HG02970 (cell line): ENCODE measurements around the gene POLR2M.

Experiments used
- ATAC-seq: cut with Tn5 transposase; IDR thresholded peaks from one replicate; pipeline ENCODE4 v1.9.1; 2021; ENCODE audit warnings: mild to moderate bottlenecking, moderate library complexity, moderate number of reproducible peaks; ENCODE audit not compliant: unreplicated experiment, low FRiP score

The POLR2M gene

GRCh38 chr15:57735431-57735830 lies 28.9 kb downstream of the POLR2M start:
- no peak for ATAC-seq

GRCh38 chr15:57735891-57736290 lies 29.4 kb downstream of the POLR2M start:
- ATAC-seq: no peak

- no peak for ATAC-seq
Observed at GRCh38 chr15:57736591-57736990, 30.1 kb downstream of the POLR2M start.

- no peak for ATAC-seq
Observed at GRCh38 chr15:57738734-57739237, 32.3 kb downstream of the POLR2M start.

GRCh38 chr15:57740048-57740447 lies 33.5 kb downstream of the POLR2M start:
- no peak for ATAC-seq

- ATAC-seq: no peak
Observed at GRCh38 chr15:57741089-57741488, 34.6 kb downstream of the POLR2M start.

GRCh38 chr15:57743424-57743823 lies 36.9 kb downstream of the POLR2M start:
- no peak for ATAC-seq

- no peak for ATAC-seq
Observed at GRCh38 chr15:57746786-57747185, 40.3 kb downstream of the POLR2M start.

GRCh38 chr15:57747206-57747896 lies 40.8 kb downstream of the POLR2M start:
- no peak for ATAC-seq

GRCh38 chr15:57751177-57751800 lies 44.8 kb downstream of the POLR2M start:
- ATAC-seq: no peak

GRCh38 chr15:57752436-57752835 lies 45.9 kb downstream of the POLR2M start:
- ATAC-seq: no peak

- ATAC-seq: no peak
Observed at GRCh38 chr15:57752840-57753239, 46.3 kb downstream of the POLR2M start.

- no peak for ATAC-seq
Observed at GRCh38 chr15:57756466-57756865, 50.0 kb downstream of the POLR2M start.

GRCh38 chr15:57758560-57758959 lies 52.0 kb downstream of the POLR2M start:
- no peak for ATAC-seq

GRCh38 chr15:57761562-57761961 lies 55.0 kb downstream of the POLR2M start:
- no peak for ATAC-seq

- ATAC-seq: no peak
Observed at GRCh38 chr15:57762302-57762701, 55.8 kb downstream of the POLR2M start.

- no peak for ATAC-seq
Observed at GRCh38 chr15:57763176-57763964, 56.9 kb downstream of the POLR2M start.
